Glutamatergic neuron (in vitro differentiated cells): ENCODE data around the gene SLC7A8. TPM values are rescaled to one million over a fixed set of nuclear protein-coding genes. Genes with fewer than 3 reads are reported as not detected.

Experiments used
- DNase-seq: peaks from one replicate; pipeline ENCODE4 v3.0.0; 2022
- H3K27ac Mint-ChIP-seq: one replicate; pipeline ENCODE4 v1.8.0; 2020; ENCODE audit warnings: mild to moderate bottlenecking, mixed read lengths, inconsistent platforms; ENCODE audit not compliant: unreplicated experiment
- H3K27me3 Mint-ChIP-seq: one replicate; pipeline ENCODE4 v1.8.0; 2020; ENCODE audit warnings: mild to moderate bottlenecking, moderate library complexity, mixed read lengths, inconsistent platforms; ENCODE audit not compliant: unreplicated experiment
- H3K36me3 Mint-ChIP-seq: one replicate; pipeline ENCODE4 v1.8.0; 2020; ENCODE audit warnings: mild to moderate bottlenecking, mixed read lengths, inconsistent platforms; ENCODE audit not compliant: unreplicated experiment
- H3K4me1 Mint-ChIP-seq: one replicate; pipeline ENCODE4 v1.8.0; 2020; ENCODE audit warnings: mild to moderate bottlenecking, low read depth, mixed read lengths, inconsistent platforms; ENCODE audit not compliant: unreplicated experiment
- H3K4me3 Mint-ChIP-seq: one replicate; pipeline ENCODE4 v1.8.0; 2020; ENCODE audit warnings: mild to moderate bottlenecking, mixed read lengths, inconsistent platforms; ENCODE audit not compliant: unreplicated experiment
- H3K9me3 Mint-ChIP-seq: one replicate; pipeline ENCODE4 v1.8.0; 2020; ENCODE audit warnings: mild to moderate bottlenecking, moderate library complexity, mixed read lengths, inconsistent platforms; ENCODE audit not compliant: unreplicated experiment
- CTCF ChIP-seq: fragments of 200-600 bp; sonication (generic); IDR thresholded peaks from one replicate; pipeline ENCODE4 v1.5.0; 2021; ENCODE audit not compliant: partially characterized antibody, unreplicated experiment
- total RNA-seq: library from RNA; stranded (reverse); fragmentation: NEBNext Ultra II Directional; extraction: Animal tissue kit (Norgen Biotek cat#: 25700); gene quantifications from one replicate; pipeline ENCODE4 v1.2.1, GENCODE V29; 2021; ENCODE audit not compliant: unreplicated experiment

SLC7A8 gene
- total RNA-seq, 1 donor from 2014 or later = 7.9 TPM

- DNase-seq = no peak
- Mint-ChIP-seq H3K27ac (no peak overlapping the region), H3K4me3 (no peak overlapping the region), H3K27me3 (peaks cover 6% of the 10 kb centered on the region), H3K9me3 (peaks cover 4% of the 10 kb centered on the region), H3K4me1 (no peaks in the 10 kb centered on the region), H3K36me3 (peaks cover 6% of the 10 kb centered on the region)
- no peak for TF ChIP-seq CTCF
Observed at GRCh38 chr14:23101213-23101970, 82.1 kb downstream of the SLC7A8 start.

DNA sequence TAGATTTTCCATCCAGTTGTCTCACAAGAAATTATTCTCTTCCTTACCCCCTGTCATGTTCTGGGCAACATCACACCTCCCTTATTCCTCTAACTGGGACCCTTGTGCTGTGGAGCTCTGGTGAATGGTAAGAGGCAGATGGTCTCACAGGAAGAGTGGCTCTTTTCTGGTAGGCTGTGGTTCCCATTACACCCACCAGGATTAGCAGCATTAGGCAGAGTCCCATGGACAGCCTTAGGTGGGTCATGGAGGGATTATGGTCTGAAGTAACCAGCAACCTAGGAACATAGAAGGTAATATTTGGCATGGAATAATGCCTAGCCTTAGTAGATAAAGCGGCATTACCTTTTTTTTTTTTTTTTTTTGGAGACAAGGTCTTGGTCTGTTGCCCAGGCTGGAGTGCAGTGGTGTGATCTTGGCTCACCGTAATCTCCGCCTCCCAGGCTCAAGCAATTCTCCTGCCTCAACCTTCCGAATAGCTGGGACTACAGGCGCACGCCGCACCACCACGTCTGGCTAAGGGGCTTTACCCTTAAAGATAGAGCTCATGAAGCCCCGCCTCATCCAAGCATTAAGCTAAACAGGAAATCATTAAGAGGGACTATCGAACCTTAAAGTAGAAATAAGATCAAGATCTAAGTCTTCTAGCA, 84.1 kb downstream of the SLC7A8 start:
- peak; percentile 16 for TF ChIP-seq CTCF
- H3K36me3 Mint-ChIP-seq = no peaks in the 10 kb centered on the region
- DNase-seq = no peak
- peaks cover 4% of the 10 kb centered on the region for H3K9me3 Mint-ChIP-seq
- no peaks in the 10 kb centered on the region for H3K4me1 Mint-ChIP-seq
- peaks cover 6% of the 10 kb centered on the region for H3K27me3 Mint-ChIP-seq
- H3K27ac Mint-ChIP-seq = no peak overlapping the region
- H3K4me3 Mint-ChIP-seq = no peak overlapping the region

GRCh38 chr14:23097786-23098185, 85.7 kb downstream of the SLC7A8 start:
- Mint-ChIP-seq H3K9me3 (peaks cover 1% of the 10 kb centered on the region), H3K36me3 (no peaks in the 10 kb centered on the region), H3K4me1 (peaks cover 4% of the 10 kb centered on the region), H3K4me3 (no peak overlapping the region), H3K27me3 (peaks cover 4% of the 10 kb centered on the region), H3K27ac (no peak overlapping the region)
- no peak for TF ChIP-seq CTCF
- no peak for DNase-seq

DNA sequence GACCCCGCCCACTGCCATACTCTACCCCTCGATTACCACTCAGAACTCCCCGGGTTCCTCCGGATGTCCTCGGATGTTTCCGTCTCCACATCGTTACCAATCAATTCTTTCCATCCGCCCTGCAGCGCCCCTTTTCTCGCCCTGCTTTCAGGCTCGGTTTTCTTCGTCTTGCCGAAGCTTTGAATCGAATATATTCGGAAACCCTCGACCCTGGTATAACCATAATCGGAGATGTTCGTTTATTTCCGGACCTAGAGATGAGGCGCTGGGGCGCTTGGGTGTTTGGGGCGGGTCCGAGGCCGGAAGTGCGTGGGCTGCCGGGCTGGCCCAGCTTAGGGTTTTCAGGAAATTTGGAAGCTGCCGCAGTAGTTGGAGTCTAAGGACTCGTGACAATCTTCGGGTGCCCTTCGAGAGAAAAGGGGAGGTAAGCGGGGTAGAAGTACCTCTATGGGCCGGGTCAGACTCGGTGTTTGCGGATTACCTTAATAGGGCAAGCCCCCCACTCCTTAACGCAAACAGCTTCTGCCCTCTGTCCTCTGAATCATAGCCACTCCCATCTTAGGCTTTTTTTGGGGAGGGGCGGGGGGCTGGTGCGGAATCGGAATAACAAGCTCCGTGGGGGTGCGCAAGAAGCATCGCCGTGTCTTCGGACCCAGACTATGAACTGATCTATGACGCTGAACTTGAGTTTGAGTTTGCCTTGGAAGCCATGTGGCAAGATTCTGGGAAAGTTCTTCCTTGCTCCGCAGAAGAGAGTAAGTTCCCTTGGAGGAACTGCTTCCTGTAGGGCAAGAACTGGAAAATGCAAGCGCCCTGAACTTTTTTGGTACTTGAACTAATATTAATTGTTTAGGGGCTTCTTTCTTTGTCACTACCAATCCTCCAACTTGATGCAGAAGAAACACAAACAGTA, 88.0 kb downstream of the SLC7A8 start, which contains the start of gene C14orf119:
TSS of gene C14orf119 (plus strand) at position 310 of the 913 bp plus-strand sequence. CDS start 2,154 bp downstream, outside the sequence.
- Mint-ChIP-seq H3K27ac (no peak within 1 kb of the TSS), H3K4me1 (peaks cover 4% of the 10 kb centered on the region), H3K27me3 (peaks cover 4% of the 10 kb centered on the region), H3K9me3 (no peaks in the 10 kb centered on the region), H3K4me3 (no peak within 1 kb of the TSS), H3K36me3 (no peaks in the 10 kb centered on the region)
- DNase-seq = peak; percentile 100
- TF ChIP-seq CTCF = no peak
